Measurements from ENCODE around the gene MUC5AC.

Gene MUC5AC

GRCh38 chr11:1174441-1175370 lies 17.0 kb downstream of the MUC5AC start:
- in situ Hi-C loops (cut with HindIII; ENCODE audit: low sequenced_read_pairs), result no loop called here
- no peak for TF ChIP-seq CTCF (IDR thresholded peaks at IDR 0.05; ENCODE audit: low read depth, low read length)
- no peak overlapping the region for H3K4me3 ChIP-seq (ENCODE audit: low read depth, low read length)
- no peak for DNase-seq (ENCODE audit: low read depth, low spot score)

GRCh38 chr11:1175461-1176223 lies 17.9 kb downstream of the MUC5AC start:
- DNase-seq (ENCODE audit: low read depth, low spot score), result no peak
- in situ Hi-C loops (cut with HindIII; ENCODE audit: low sequenced_read_pairs), result no loop called here
- no peak overlapping the region for H3K4me3 ChIP-seq (ENCODE audit: low read depth, low read length)
- no peak for TF ChIP-seq CTCF (IDR thresholded peaks at IDR 0.05; ENCODE audit: low read depth, low read length)

- no peak for DNase-seq (ENCODE audit: low read depth, low spot score)
- no peak for TF ChIP-seq CTCF (IDR thresholded peaks at IDR 0.05; ENCODE audit: low read depth, low read length)
- in situ Hi-C loops (cut with HindIII; ENCODE audit: low sequenced_read_pairs), result no loop called here
Observed at GRCh38 chr11:1176224-1177019, 18.7 kb downstream of the MUC5AC start.

GRCh38 chr11:1177020-1177770 lies 19.4 kb downstream of the MUC5AC start:
- no peak for TF ChIP-seq CTCF (IDR thresholded peaks at IDR 0.05; ENCODE audit: low read depth, low read length)

More at GRCh38 chr11:1176224-1177019, 18.7 kb downstream of the MUC5AC start:
- H3K4me3 ChIP-seq (ENCODE audit: low read depth, low read length), result no peak overlapping the region

GRCh38 chr11:1177771-1178090 lies 20.0 kb downstream of the MUC5AC start:
- no peak for TF ChIP-seq CTCF (IDR thresholded peaks at IDR 0.05; ENCODE audit: low read depth, low read length)
- DNase-seq (ENCODE audit: low read depth, low spot score), result no peak
- in situ Hi-C loops (cut with HindIII; ENCODE audit: low sequenced_read_pairs), result no loop called here
- H3K4me3 ChIP-seq (ENCODE audit: low read depth, low read length), result no peak overlapping the region

More at GRCh38 chr11:1177020-1177770, 19.4 kb downstream of the MUC5AC start:
- H3K4me3 ChIP-seq (ENCODE audit: low read depth, low read length), result no peak overlapping the region
- in situ Hi-C loops (cut with HindIII; ENCODE audit: low sequenced_read_pairs), result no loop called here
- DNase-seq (ENCODE audit: low read depth, low spot score), result no peak

Data from astrocyte of the spinal cord (primary cell).